A549 (cell line): Measurements from ENCODE around the gene YTHDF2.

Source experiments
- EHF ChIP-seq: fragments of 250-450 bp; sonication (Bioruptor Pico); IDR thresholded peaks from 2 replicates; pipeline ENCODE4 v1.5.0; 2020; ENCODE audit warnings: mild to moderate bottlenecking
- EP300 ChIP-seq, 2 experiments: fragments of >200 bp; sonication (Bioruptor Twin); formaldehyde crosslinking; IDR thresholded peaks; 2 replicates in 1 of 2; 3 replicates in 1 of 2; pipeline ENCODE4 v1.6.1; 2016 to 2017
- ESRRA ChIP-seq: fragments of 150-350 bp; IDR thresholded peaks from 2 replicates; pipeline ENCODE4 v1.6.1; 2014; ENCODE audit warnings: mild to moderate bottlenecking, low read length, borderline replicate concordance
- TF ChIP-seq, protein P1 (sequence below): fragments of >200 bp; sonication (Bioruptor Twin); formaldehyde crosslinking; IDR thresholded peaks from 3 replicates; pipeline ENCODE4 v1.5.1; 2016
- TF ChIP-seq, protein P2 (sequence below): fragments of 150-350 bp; IDR thresholded peaks from 2 replicates; pipeline ENCODE4 v1.6.1; 2014; ENCODE audit warnings: low read depth, mild to moderate bottlenecking, low read length
- TF ChIP-seq, protein P3 (sequence below): IDR thresholded peaks from 2 replicates; pipeline ENCODE4 v1.6.1; 2012
- TF ChIP-seq, protein P4 (sequence below): IDR thresholded peaks from 2 replicates; pipeline ENCODE4 v1.6.1; 2012

DNA sequence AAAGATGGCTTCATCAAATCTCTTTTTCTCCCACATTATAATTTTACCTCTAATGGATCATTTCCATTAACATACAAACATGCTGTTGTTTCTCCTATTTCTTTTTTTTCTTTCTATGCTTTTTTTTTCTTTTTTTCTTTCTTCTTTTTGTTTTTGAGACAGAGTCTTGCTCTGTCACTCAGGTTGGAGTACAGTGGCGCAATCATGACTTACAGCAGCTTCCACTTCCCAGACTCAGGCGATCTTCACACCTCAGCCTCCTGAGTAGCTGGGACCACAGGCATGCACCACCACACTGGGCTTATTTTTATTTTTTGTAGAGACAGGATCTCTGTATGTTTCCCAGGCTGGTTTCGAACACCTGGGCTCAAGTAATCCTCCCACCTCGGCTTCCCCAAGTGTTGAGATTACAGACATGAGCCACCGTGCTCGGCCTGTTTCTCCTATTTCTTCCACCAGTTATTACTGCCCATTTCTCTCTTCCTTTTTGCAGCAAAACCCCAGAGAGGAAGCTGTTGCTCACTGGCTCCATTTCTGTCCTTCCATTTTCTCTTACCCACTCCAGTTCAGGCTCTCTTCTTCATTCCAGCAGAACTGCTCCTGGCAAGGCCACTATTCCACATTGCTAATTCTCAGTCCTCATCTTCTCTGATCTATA is 43.1 kb downstream of the YTHDF2 start:
- TF ChIP-seq EP300 (IDR thresholded peaks at IDR 0.05) (no peak), EHF (no peak), ESRRA (no peak)
- TF ChIP-seq, protein P1, sequence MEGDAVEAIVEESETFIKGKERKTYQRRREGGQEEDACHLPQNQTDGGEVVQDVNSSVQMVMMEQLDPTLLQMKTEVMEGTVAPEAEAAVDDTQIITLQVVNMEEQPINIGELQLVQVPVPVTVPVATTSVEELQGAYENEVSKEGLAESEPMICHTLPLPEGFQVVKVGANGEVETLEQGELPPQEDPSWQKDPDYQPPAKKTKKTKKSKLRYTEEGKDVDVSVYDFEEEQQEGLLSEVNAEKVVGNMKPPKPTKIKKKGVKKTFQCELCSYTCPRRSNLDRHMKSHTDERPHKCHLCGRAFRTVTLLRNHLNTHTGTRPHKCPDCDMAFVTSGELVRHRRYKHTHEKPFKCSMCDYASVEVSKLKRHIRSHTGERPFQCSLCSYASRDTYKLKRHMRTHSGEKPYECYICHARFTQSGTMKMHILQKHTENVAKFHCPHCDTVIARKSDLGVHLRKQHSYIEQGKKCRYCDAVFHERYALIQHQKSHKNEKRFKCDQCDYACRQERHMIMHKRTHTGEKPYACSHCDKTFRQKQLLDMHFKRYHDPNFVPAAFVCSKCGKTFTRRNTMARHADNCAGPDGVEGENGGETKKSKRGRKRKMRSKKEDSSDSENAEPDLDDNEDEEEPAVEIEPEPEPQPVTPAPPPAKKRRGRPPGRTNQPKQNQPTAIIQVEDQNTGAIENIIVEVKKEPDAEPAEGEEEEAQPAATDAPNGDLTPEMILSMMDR = no peak
- TF ChIP-seq, protein P2, sequence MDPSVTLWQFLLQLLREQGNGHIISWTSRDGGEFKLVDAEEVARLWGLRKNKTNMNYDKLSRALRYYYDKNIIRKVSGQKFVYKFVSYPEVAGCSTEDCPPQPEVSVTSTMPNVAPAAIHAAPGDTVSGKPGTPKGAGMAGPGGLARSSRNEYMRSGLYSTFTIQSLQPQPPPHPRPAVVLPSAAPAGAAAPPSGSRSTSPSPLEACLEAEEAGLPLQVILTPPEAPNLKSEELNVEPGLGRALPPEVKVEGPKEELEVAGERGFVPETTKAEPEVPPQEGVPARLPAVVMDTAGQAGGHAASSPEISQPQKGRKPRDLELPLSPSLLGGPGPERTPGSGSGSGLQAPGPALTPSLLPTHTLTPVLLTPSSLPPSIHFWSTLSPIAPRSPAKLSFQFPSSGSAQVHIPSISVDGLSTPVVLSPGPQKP = no peak
- TF ChIP-seq, protein P3, sequence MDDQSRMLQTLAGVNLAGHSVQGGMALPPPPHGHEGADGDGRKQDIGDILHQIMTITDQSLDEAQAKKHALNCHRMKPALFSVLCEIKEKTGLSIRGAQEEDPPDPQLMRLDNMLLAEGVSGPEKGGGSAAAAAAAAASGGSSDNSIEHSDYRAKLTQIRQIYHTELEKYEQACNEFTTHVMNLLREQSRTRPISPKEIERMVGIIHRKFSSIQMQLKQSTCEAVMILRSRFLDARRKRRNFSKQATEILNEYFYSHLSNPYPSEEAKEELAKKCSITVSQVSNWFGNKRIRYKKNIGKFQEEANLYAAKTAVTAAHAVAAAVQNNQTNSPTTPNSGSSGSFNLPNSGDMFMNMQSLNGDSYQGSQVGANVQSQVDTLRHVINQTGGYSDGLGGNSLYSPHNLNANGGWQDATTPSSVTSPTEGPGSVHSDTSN = no peak
- TF ChIP-seq, protein P4, sequence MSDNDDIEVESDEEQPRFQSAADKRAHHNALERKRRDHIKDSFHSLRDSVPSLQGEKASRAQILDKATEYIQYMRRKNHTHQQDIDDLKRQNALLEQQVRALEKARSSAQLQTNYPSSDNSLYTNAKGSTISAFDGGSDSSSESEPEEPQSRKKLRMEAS = no peak
